Activated T-cell treated with anti-CD3 and anti-CD28 coated beads for 48 hours (primary cell): ENCODE measurements around the gene HDAC7.
"Not testable (repeated sequence)": the region's sequence is repeated elsewhere in the genome, so short reads cannot be mapped to it uniquely, and the experiment has no call there.

Experiments
- DNase-seq: peaks from one replicate; pipeline ENCODE4 v3.0.0-alpha.2; 2020; ENCODE audit warnings: low read depth

The HDAC7 gene

DNA sequence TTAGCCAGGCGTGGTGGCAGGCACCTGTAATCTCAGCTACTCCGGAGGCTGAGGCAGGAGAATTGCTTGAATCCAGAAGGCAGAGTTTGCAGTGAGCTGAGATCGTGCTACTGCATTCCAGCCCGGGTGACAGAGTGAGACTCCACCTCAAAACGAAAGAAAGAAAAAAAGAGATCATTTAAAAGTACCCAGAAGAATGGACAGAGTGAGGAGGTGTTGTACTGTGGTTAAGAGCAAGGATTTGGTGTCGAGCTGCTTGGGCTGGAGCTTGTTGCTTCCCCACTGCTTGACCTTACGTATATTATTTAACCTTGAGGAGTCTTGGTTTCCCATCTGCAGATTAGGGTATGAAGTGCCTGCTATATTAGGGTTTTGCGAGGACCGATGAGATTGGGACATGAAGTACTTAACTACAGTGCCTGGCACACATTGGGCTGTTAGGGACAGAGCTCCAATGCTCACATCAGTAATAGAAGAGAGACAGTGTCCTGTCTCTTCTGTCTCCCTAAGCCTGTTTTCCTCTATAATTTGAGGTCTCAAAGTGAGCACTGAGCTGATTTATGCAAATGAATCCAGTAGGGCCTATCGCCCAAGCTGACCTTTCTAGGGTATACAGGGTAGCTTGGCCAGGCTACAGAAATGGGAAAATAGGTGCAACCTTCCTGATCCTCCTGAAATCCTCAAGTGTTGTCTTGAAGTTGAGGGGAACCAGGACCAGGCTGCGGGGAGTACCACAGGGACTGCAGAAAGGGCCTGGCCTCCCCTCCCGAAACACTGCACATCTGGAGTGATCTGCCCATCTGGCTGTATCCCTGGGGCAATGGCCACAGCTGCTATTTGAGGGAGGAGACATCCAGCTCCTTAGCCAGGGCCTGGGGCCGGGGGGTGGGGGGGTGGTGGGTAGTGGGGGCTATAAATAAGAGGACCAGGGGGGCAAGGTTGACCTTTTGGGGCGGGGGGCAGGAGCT is 8.6 kb upstream of the HDAC7 start:
- DNase-seq = no peak

DNA sequence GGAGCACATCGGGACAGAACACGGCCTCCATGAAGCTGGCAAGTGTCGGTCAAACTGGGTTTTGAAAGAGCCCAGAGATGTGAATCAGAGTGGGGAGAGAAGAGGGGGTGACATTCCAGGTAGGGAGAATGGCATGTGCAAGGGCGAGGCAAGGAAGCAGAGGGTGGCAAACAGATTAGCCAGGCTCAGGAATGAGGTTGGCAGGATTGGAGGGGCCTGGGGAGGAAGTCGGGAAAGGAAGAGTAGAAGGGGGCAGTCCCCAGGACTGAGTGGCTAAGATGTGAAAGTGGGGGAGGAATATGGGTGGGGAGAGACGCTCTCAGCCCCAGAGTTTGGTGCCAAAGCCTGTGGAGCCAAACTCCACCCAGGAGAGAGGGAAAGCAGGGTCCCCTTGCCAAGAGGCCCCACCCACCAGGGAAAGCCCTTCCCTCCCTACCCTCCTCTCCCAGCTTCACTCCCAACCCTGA is 5.5 kb upstream of the HDAC7 start:
- no peak for DNase-seq

DNA sequence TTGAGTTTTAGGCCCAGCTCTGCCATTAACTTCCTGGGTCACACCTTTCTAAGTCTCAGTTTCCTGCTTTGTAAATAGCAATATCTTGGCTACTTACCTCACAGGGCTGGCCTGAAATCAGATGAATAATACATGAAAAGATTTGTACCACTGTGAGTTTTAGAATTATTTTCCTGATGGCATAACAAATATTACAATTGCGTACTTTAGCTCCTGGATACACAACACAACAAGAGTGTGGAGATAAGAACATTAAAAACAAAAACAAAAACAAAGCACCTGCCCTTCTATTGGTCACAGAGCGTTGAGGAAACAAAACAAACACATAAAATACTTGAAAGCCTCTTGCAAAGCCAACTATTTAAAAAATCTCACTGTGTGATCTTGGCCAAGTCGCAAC is 4.9 kb upstream of the HDAC7 start:
- DNase-seq = no peak

DNA sequence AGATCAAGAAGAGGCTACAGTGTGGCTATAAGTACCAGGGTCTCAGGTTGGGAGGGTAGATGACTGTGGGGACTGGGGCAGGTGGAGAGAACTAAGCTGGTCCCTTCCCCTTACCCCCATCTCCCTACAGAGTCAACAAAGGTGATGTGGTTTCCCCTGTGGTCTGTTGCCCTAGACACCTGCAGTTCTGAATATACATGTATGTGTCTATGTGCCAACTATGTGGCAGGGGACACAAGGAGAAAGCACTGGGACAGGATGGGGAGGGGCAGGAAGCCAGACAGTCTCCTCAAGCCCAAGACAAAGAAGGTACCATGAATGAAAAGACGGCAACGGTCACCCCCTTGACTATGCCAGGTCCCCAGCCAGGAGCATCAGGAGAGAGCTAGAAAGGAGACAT is 4.5 kb upstream of the HDAC7 start:
- DNase-seq = no peak

DNA sequence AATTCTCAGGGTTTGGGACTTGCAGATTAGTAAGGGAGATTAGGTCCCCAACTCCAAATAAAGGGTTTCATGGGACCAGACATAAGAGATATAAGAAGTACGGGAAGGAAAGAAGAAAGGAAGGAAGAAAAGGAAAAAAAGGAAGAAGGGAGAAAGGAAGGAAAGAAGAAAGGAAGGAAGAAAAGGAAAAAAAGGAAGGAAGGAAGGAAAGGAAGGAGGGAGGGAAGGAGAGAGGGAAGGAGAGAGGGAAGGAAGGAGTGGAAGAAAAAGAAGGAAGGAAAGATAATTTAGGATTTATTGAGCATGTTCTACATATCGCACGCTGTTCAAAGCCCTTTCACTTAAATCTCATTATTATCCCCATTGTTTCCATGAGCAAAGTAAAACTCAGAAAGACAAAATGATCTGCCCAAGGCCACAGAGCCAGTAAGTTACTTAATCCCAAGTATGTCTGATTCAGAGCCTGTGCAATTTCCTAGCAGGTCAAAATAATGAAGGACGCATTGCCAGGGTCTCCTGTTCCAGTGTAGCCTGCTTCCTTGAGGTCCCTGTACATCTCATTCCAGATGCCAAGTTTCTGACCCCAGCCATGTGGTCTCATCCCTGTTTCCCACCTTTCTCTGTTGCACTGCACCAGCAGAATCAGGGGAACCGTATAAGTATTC is 3.9 kb upstream of the HDAC7 start:
- DNase-seq = no peak

DNA sequence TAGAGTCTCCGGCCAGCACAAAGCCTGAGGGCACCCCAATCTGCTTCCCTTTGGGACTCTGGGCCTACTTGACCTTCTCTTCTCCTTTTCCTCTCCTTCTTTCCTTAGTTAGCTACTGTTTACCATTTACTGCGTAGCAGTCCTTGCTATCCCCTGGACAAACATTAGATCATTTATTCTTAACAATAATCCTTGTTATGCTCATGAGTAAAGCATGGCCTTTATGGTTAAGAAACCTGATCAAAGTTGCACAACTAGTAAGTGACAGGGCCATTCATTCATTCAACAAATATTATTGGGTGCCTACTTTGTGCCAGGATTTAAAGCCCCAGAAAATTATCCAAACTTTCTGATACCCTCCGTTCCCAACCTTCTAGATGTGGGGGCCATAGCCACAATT is 3.2 kb upstream of the HDAC7 start:
- DNase-seq = no peak

DNA sequence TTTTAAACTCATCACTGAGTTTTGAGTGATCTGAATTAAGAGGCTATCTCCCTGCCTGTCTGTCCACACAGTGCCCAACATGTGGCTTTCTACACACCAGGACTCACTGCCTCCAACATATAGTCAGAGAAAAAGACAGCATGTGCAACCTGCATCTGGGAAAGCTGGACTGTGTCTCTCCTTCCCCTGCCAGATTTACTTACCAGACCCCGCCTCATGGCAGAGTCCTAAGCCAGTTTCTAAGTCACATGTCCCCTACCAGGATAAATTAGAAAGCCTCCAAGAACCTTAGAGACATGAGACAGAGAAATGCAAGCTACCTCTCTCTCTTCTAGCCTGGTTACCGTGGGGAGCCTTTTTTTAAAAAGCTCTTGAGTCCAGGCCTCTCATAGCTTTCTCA is 2.7 kb upstream of the HDAC7 start:
- DNase-seq = no peak

DNA sequence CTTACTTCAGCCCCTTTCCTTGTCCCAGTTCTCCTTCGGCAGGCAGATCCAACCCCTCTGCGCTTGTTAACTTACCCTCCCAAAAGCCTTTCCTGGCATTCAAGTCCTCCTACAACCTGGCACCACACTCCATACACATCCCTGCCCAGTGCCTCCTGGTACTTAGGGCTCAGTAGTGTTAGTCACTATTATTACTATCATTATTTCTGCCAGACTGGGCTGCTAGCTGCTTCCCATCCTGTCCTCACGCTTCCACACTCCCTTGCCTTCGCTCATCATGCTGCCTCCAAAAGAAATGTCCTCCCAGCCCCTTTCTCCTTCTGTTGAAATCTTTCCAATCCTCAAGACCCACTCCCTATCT is 1.6 kb upstream of the HDAC7 start:
- DNase-seq = no peak

DNA sequence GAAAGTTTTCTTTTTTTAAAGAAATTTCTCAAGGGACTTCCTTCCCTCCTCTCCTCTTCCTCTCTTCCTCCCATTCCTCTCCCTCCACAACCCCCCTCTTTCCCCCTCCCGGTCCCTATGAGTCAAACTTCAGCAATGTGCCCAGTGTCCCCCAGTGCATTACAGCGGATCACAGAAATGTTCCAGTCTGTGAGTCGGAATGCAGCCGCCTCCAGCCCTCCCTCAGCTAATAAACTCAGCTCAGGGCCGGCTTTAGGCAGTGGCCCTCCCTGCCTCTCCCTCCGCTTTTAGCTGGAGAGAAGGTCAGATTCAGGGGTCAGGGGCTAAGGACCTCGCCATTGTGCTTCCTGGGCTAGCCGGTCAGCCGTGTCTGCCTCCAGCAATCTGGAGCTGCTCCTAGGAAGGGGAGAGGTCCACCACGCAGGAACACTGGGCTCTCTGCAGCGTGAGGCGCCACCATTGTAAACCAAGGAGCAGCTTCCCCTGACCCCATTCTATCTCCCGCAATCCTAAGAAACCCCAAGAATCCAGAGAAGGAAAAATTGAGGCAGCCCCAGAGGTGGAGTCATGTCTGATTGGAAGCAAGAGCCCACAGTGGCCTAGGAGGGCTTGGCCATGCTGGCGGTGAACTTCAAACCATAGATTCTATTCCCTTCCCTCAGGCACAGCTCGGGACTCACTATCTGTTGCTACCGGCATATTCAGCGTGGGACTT is 1.1 kb upstream of the HDAC7 start:
- no peak for DNase-seq

DNA sequence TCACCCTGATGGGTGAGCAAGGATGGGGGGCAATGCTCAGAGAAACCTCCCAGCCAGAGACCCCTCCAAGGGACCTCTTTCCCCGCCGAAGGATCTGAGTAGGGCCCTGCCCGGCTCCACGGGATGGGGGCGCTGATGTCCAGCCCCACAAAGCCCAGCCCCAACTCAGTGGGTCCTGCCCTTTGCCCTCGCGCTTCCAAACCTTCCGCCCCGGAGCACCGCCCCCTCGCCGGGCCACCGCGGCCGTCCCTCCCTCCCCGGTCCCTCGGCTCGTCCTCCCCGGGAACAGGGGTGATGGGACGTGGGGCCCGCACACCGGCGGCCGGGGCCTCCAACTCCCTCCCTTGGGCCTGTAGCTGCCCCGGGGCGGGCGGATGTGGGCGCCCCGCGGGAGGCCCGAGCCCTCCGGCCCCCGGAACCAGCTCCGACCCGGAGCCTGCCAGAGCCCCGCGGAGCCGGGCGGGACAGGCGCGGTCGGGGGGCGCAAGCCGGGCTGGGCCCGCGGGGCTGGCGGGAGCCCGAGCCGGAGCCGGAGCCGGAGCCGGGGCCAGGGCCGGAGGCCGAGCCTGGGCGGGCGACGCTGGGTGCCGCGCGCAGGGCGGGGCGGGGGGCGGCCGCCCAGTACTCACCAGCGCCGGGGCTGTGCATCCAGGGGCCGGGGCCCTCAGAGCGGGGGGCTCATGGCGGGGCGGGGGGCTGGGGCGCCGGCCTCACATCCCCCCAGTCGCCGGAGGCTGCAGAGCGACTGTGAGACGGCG is 386 bp downstream of the HDAC7 start:
- peak; percentile 54 for DNase-seq

DNA sequence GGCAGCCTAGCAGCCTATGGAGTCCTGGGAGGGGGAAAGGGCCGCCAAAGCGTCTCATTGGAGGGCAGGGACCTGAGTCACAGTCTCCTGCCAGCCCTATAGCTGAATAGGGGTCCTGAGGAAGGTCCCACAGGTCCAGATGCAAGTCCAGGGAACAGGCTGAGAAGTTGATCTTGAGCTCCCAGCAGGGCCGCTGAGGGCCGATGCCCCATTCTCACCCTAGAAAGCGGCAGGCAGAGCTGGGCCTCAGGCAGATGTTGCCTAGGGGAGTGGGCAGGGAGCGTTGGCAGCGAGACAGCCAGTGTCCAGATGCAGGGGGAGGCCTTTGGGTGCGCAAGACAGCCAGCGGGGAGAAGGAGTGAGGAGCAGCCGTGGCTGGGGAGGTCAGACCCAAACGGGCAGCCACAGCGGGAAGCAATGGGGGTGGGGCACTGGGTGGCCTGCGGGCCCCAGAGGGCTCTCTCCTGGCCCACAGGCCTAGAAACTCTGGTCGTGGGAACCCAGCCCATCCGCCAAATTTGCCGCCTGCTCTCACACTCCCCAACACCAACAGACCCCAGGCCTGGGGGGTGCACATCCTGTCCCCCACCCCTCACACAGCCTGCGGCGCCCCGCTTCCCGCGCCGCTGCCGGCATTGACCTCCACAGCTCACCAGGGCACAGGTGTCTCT is 1.1 kb downstream of the HDAC7 start:
- DNase-seq = no peak

DNA sequence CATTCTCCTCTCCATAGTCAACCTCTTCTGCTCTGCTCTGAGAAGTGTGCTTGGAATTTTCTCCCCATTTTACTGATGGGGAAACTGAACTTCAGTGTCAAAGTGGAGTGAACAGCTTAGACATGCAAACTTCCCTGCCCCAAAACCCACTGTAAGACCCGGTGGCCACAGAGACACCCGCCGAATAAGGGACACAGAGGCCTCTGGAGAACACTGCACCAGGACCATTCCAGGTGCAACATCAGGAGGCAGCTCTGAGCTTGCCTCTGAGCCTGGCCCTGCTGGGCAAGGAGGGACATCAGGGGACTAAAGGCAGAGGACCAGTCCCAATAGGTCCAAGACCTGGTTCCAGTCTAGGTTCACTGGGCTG is 1.7 kb downstream of the HDAC7 start:
- no peak for DNase-seq

DNA sequence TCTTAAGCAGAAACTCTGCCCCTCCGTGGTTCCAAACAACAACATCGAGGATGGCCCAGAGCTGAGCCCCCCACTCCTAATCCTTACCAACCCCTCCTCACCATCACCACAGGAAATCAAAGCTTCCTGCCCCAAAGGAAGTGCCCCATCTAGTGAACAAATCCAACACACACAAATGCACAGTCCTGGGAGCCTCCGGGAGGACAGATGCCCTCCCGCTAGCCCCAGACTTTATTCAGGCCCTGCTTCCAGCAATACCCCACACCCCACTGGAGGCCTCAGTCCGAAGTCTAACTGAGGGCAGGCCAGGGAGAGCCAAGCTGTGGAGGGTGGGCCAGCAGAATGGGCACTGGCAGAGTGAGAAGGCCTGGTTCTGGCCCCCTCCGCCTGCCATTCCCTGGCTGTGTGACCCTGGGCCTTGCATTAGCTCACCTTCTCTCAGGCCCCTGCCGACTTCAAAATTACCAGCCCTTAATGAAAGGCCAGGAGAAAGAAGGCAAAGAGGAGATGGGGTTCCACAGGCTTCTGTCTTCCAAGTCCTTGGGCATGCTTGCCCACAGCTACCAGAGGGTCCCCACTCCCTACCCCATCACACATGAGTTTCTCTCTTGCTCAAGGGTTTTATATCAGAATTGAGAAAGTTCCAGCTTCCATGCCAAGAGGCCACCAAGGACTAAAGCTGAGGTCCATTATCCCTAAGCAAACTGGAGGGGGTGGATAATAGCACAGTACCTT is 2.3 kb downstream of the HDAC7 start:
- DNase-seq = no peak

DNA sequence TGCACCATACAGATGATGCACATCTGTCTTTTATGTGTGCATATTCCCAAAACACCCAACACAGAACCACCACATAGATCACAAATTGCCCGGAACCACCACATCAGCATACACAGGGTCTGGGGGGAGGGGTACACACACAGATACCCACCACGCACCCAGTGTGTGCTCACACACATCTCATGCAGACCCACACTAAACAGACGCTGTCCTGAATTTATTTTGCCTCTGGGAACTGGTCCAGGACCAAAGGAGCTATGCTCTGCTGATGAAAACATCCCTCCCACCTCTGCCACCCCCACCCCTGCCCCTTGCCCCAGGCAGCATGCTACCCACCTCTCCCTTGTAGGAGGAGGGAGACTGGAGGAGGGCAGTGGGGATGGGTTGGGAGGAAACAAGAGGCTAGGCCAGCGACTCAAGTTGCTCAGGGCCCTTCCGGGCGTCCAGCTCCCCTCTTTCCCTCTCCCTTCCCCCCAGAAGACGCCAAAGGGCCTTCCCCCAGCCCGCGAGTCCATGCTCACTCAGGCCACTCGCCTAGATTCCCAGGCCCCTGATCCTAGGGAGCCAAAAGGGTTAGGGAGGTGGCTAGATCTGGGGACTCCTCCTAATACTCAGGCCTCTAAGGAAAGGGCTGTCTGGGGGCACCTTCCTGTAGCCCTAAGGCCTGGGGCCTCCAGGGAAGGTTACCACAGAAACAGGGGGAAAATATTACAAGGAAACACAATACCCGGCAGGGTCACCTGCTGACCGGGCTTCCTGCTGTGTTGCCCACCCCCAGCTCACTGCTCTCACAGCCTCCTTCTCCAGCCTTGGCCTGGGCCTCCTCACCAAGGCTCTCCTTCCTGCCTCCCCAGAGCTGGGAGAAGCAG is 3.1 kb downstream of the HDAC7 start:
- DNase-seq = no peak

DNA sequence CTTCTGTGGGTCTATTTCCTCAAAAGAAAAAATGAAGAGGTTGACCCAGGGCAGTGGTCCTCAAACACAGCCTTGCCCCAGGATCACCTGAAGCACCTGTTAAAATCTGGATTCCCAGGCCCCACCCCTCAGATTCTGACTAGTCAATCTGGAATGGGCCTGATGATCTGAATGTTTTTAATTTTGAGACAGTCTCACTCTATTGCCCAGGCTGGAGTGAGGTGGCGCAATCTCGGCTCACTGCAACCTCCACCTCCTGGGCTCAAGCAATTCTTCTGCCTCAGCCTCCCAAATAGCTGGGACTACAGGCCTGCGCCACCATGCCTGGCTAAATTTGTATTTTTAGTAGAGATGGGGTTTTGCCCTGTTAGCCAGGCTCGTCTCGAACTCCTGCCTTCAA is 4.3 kb downstream of the HDAC7 start:
- DNase-seq = not testable (repeated sequence)

DNA sequence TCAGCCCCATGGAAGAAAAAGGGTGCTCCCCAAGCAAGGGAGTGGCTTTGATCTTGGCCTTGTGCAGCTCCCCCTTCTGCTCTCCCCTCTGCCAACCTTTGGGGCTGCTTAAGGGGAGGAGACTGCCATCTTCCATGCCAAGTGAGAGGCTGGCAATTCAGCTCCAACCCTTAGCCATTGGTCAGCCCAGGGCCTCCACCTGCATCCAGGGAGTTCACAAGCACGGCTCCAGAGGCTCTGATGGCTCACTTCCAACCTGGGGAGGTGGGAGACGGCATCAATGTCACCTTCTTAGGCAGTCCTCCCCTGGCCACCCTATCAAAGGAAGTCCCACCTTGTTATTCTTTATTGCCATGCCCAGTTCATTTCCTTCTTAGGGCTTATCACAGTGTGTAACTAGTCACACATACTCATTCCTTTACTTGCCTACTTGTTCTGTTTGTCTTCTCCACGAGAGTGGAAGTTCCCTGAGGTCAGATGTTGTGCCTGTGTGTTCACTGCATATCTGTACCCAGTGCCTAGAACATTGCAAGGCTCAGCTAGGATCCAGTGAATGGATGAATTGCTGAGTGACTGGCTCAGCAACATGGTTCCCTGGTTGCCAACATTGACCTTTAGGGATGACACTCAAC is 5.0 kb downstream of the HDAC7 start:
- DNase-seq = no peak

DNA sequence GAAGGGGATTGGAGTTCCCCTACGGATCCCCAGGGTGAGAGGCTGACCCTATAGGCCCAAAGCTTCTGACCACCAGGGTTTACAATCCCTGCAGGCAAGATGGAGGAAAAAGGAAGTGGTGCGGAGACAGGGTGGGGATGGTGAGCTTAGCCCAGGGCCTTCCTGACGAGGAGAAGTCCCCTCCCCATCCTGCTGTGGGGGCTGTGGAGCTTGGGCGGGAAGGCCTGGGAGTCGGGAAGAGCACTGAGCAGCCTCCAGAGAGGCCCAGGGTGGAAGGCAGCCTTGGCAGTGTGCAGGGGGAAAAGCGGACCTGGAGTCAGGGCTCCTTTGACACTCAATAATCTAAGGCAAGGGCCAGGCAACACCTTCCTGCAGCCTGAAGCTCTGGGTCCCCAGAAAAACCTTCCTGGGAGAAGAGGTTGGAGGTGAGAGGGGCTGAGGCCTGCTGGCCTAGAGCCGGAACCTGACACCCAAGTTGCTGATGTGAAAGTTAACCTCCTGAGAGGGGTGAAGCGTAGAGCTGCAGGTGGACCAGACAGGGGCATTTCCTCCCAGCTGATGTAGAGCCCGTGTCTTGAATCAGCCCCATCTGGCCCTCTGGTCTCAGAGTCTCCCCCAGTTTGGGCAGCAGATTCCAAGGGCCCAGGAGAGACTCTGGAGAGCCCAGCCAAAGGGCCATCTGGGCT is 6.0 kb downstream of the HDAC7 start:
- DNase-seq = no peak

DNA sequence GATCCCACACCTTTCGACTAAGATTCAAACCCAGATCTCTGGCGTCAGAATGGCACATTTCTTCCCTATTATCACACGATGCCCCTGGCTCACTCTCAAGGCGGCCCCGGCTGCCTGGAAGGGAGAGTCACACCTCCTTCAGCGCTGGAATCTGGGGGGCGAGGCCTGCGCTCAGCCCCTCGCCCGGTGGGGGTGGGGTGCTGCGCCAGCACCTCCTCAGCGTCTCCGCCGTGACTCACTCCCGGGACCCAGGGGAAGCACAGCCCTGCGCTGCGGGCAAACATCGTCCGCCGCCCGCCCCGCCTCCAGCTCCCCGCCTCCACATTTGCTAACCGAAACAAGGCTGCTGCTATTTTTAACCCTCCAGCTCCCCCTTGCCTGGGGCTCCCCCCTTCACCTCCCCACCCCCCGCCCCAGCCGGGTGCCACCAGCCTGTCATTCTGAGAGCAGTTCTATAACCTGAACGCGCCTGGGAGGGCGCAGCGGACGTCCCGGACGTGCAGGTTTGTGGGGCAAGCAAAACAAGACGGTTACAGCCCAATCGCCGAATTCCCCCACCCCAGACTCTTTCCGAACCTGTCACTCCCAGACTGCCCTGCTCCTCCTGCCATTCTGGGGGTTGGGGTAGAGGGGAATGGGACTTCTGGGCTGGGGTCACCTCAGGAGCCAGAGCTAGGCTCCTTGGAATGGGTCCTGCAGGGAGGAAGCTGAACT is 6.7 kb downstream of the HDAC7 start:
- peak; percentile 92 for DNase-seq
